PC-3 (cell line): ENCODE results near the gene CEBPB.

ENCODE experiments used
- EZH2 ChIP-seq: fragments of 300-600 bp; sonication (generic); IDR thresholded peaks from one replicate; pipeline ENCODE4 v1.6.1; 2017; ENCODE audit warnings: antibody characterized with exemption, mild to moderate bottlenecking, low read length; ENCODE audit not compliant: unreplicated experiment
- EZH2phosphoT487 ChIP-seq: fragments of 300-600 bp; sonication (generic); IDR thresholded peaks from 2 replicates; pipeline ENCODE4 v1.6.1; 2018; ENCODE audit warnings: mild to moderate bottlenecking, antibody characterized with exemption, low read length, borderline replicate concordance
- TF ChIP-seq, protein P1 (sequence below): fragments of 300-600 bp; sonication (generic); conservative IDR thresholded peaks from 2 replicates; pipeline ENCODE4 v1.5.1; 2017; ENCODE audit warnings: antibody characterized with exemption, low read depth, mild to moderate bottlenecking, low read length

- TF ChIP-seq, protein P1, sequence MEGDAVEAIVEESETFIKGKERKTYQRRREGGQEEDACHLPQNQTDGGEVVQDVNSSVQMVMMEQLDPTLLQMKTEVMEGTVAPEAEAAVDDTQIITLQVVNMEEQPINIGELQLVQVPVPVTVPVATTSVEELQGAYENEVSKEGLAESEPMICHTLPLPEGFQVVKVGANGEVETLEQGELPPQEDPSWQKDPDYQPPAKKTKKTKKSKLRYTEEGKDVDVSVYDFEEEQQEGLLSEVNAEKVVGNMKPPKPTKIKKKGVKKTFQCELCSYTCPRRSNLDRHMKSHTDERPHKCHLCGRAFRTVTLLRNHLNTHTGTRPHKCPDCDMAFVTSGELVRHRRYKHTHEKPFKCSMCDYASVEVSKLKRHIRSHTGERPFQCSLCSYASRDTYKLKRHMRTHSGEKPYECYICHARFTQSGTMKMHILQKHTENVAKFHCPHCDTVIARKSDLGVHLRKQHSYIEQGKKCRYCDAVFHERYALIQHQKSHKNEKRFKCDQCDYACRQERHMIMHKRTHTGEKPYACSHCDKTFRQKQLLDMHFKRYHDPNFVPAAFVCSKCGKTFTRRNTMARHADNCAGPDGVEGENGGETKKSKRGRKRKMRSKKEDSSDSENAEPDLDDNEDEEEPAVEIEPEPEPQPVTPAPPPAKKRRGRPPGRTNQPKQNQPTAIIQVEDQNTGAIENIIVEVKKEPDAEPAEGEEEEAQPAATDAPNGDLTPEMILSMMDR, result no peak
- TF ChIP-seq EZH2phosphoT487, result no peak
- TF ChIP-seq EZH2, result no peak
These were observed 40.4 kb downstream of the CEBPB start for GRCh38 chr20:50230871-50231560.
